Kidney (tissue), 14 donors: Measurements from ENCODE around the gene ANKRD42. TPM values are rescaled to one million over a fixed set of nuclear protein-coding genes. Genes with fewer than 3 reads are reported as not detected.

Source experiments
- DNase-seq, 5 donors: peaks; one replicate each; pipeline ENCODE4 v3.0.0-alpha.2; 2013 to 2020
- FAIRE-seq: peaks from 2 replicates; lab custom pipeline; 2012; peaks lifted over from hg19 to GRCh38; lab: Jason Lieb, UNC
- H3K27ac ChIP-seq, 2 donors: one replicate each; pipeline ENCODE4 v1.7.0; 2013; ENCODE audit warnings: low read depth in 2 of 2, low read length in 2 of 2, inconsistent platforms in 1 of 2
- H3K27me3 ChIP-seq: one replicate; pipeline ENCODE4 v1.7.1; 2013; ENCODE audit warnings: low read length, inconsistent platforms; ENCODE audit not compliant: control insufficient read depth, insufficient read depth
- H3K36me3 ChIP-seq, 3 donors: one replicate each; pipeline versions ENCODE4 v1.7.0 to v1.7.1; 2013; ENCODE audit warnings: low read length in 3 of 3, control low read depth in 1 of 3, inconsistent platforms in 1 of 3; ENCODE audit not compliant: insufficient read depth in 3 of 3, control insufficient read depth in 2 of 3
- H3K4me1 ChIP-seq, 3 donors: one replicate each; pipeline versions ENCODE4 v1.7.0 to v1.7.1; 2013; ENCODE audit warnings: low read length in 3 of 3, inconsistent platforms in 1 of 3, low read depth in 1 of 3; ENCODE audit not compliant: control insufficient read depth in 2 of 3, insufficient read depth in 2 of 3
- H3K4me3 ChIP-seq, 3 donors: one replicate each; pipeline versions ENCODE4 v1.7.0 to v1.8.1; 2013; ENCODE audit warnings: low read length in 3 of 3, control low read depth in 1 of 3, inconsistent platforms in 1 of 3
- H3K9ac ChIP-seq, 3 donors: one replicate each; pipeline versions ENCODE4 v1.7.0 to v1.7.1; 2013; ENCODE audit warnings: low read length in 3 of 3, control low read depth in 1 of 3, inconsistent platforms in 1 of 3
- H3K9me3 ChIP-seq, 3 donors: one replicate each; pipeline versions ENCODE4 v1.7.0 to v1.7.1; 2013; ENCODE audit warnings: low read length in 3 of 3, control low read depth in 1 of 3, inconsistent platforms in 1 of 3; ENCODE audit not compliant: control insufficient read depth in 2 of 3, insufficient read depth in 1 of 3
- intact Hi-C: fragments of 100-400 bp; cut with DNase I; formaldehyde crosslinking; loops from one replicate; pipeline ENCODE4 v1.11.1; 2022
- polyA plus RNA-seq: library from polyadenylated mRNA; stranded (reverse); fragments of 350-450 nt; fragmentation: Illumina TruSeq; extraction: RNeasy Lipid Tissue Mini Kit (QIAGEN cat#74804); gene quantifications from one replicate; pipeline ENCODE4 v1.2.3, GENCODE V29; 2014; ENCODE audit warnings: low read depth, low replicate concordance; ENCODE audit not compliant: insufficient read depth
- total RNA-seq: library from RNA; stranded (reverse); fragmentation: NEBNext Ultra II Directional; extraction: Animal tissue kit (Norgen Biotek cat#: 25700); gene quantifications from one replicate; pipeline ENCODE4 v1.2.1, GENCODE V29; 2021
- TF ChIP-seq, protein P1 (sequence below): IDR thresholded peaks from 3 replicates; pipeline ENCODE4 v1.5.1; 2012; ENCODE audit warnings: mild to moderate bottlenecking, moderate library complexity, borderline replicate concordance; ENCODE audit not compliant: insufficient read depth; ENCODE audit errors: extremely low read depth
- donor health status: control.
- donor health status: control.
- donor health status: control.
- donor health status: control.
- donor health status: control.
- donor health status: DM: yes; HTN: yes; CAD: no.
- donor health status: Normal renal cell carcinoma (clear cell type).

The ANKRD42 gene
- total and polyA plus RNA-seq, 2 donors from 2014 or later: 12.1 to 22.5 TPM

DNA sequence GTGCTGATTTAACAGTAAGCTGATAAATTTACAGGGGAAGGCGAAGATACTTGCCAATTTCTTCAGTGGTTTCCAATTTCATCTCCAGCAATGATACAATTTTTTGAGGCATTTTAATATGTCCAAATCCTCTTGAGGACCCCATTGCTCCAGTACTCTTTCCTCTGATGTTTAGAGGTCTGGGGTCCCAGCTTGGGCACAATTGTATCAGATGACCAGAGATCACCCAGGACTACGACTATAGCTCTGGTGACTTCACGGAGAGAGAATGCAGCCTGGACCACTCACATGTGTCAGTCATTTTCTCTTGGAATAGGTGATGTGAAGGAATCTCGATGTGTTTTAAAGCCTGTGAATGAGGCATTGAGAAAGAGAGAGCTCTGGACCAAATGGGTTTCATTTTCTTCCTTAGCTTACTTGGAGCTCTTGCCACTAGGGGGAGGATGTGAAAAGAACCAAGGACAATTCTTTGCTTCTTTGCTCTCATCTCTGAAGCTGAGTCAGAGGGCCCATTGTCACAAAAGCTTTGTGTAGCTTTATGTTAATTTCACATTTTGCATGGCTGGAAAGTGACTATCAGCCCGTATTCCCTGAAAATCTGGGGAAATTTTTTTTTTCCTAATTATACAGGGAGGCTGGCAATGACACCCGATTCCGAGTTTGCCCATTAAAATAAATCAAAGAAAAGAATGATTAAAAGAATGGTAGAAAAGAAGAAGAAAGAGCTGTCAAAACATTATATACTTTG is 99.4 kb downstream of the ANKRD42 start:
- peak overlapping the region in 1 of 3 donors; percentile 49 for H3K4me3 ChIP-seq
- intact Hi-C loops: no loop called here
- peak overlapping the region in 1 of 3 donors; percentile 36 for H3K9ac ChIP-seq
- TF ChIP-seq, protein P1, sequence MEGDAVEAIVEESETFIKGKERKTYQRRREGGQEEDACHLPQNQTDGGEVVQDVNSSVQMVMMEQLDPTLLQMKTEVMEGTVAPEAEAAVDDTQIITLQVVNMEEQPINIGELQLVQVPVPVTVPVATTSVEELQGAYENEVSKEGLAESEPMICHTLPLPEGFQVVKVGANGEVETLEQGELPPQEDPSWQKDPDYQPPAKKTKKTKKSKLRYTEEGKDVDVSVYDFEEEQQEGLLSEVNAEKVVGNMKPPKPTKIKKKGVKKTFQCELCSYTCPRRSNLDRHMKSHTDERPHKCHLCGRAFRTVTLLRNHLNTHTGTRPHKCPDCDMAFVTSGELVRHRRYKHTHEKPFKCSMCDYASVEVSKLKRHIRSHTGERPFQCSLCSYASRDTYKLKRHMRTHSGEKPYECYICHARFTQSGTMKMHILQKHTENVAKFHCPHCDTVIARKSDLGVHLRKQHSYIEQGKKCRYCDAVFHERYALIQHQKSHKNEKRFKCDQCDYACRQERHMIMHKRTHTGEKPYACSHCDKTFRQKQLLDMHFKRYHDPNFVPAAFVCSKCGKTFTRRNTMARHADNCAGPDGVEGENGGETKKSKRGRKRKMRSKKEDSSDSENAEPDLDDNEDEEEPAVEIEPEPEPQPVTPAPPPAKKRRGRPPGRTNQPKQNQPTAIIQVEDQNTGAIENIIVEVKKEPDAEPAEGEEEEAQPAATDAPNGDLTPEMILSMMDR: peak; percentile 64
- no peak overlapping the region for H3K27ac ChIP-seq
- no peaks in the 10 kb centered on the region for H3K36me3 ChIP-seq
- DNase-seq: peak in 3 of 5 donors; percentile 22 to 84 (median 58)
- peak; percentile 59 for FAIRE-seq
- no peaks in the 10 kb centered on the region for H3K27me3 ChIP-seq
- no peaks in the 10 kb centered on the region for H3K4me1 ChIP-seq
- no peaks in the 10 kb centered on the region for H3K9me3 ChIP-seq

GRCh38 chr11:83293457-83293774 is 99.9 kb downstream of the ANKRD42 start:
- intact Hi-C loops: no loop called here

DNA sequence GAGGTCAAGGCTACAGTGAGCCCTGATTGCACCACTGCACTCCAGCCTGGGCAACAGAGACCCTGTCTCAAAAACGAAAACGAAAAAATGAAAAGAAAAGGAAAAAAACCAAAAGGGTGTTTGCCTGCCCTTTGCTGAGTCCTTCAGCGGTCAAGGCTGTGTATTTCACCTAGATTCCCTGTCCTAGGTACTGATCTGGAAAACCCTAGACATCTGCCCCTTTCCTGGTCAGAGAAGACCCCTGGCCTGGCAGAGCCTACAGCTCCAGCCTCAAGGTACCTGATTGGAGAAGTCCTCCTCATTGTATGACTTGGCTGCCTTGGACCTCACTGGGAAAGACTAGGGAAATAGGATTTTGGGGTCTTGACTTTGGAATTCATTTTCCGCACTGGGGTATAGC is 100.7 kb downstream of the ANKRD42 start:
- Histone ChIP-seq H3K36me3 (no peaks in the 10 kb centered on the region), H3K27ac (no peak overlapping the region), H3K9me3 (no peaks in the 10 kb centered on the region), H3K4me1 (no peaks in the 10 kb centered on the region), H3K9ac (no peak overlapping the region), H3K27me3 (no peaks in the 10 kb centered on the region), H3K4me3 (no peak overlapping the region)
- intact Hi-C loops: no loop called here
- TF ChIP-seq, protein P1: no peak
- FAIRE-seq (no peak), DNase-seq (no peak)

More at GRCh38 chr11:83293457-83293774, 99.9 kb downstream of the ANKRD42 start:
- H3K36me3 ChIP-seq: no peaks in the 10 kb centered on the region
- no peak for DNase-seq
- no peak overlapping the region for H3K27ac ChIP-seq
- no peaks in the 10 kb centered on the region for H3K27me3 ChIP-seq
- H3K9ac ChIP-seq: no peak overlapping the region
- FAIRE-seq: no peak
- no peaks in the 10 kb centered on the region for H3K9me3 ChIP-seq
- TF ChIP-seq, protein P1: no peak
- no peaks in the 10 kb centered on the region for H3K4me1 ChIP-seq
- no peak overlapping the region for H3K4me3 ChIP-seq

Other genes starting within 250 kb of the ANKRD42 start
- gene RAB30, start 121.8 kb upstream of the ANKRD42 start, total RNA-seq: 15.2 TPM
- gene RAB30, start 121.8 kb upstream of the ANKRD42 start, polyA plus RNA-seq: 3.1 TPM
- 61.2 TPM for gene PCF11, start 36.6 kb upstream of the ANKRD42 start, total RNA-seq
- 19.3 TPM for gene PCF11, start 36.6 kb upstream of the ANKRD42 start, polyA plus RNA-seq
- 31.6 TPM for gene CCDC90B, start 92.7 kb downstream of the ANKRD42 start, total RNA-seq
- 38.7 TPM for gene CCDC90B, start 92.7 kb downstream of the ANKRD42 start, polyA plus RNA-seq